Panc1 (cell line): ENCODE data around the gene GALC.

Experiments
- CTCF ChIP-seq: fragments of 450-650 bp; IDR thresholded peaks from 2 replicates; pipeline ENCODE4 v1.5.1; 2017; ENCODE audit warnings: mild to moderate bottlenecking
- POLR2AphosphoS5 ChIP-seq: IDR thresholded peaks from 2 replicates; pipeline ENCODE4 v1.6.1; 2012; ENCODE audit warnings: mild to moderate bottlenecking, low read depth, low read length, moderate library complexity

DNA sequence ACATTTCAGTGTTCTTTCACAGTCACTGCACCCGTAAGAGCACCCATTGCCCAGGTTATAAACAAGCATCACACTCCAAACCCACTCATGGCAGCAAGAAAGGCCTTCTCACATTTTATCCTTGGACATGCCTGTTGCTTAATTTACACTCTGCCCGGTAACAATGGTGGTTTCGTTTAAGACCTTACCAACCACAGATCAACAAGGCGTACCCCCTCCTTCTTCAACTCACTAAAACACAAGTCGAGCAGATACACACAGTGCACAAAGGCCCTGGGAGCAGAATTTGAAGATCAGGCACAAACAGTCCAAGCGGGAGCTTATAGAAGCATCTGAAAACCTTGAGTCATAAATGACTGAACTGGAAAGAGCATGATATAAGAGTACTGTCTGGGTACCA lies 98.1 kb downstream of the GALC start:
- TF ChIP-seq CTCF (no peak), POLR2AphosphoS5 (no peak)
